HTR-8/SVneo (cell line): Measurements from ENCODE around the gene PRKAG2.
"Not testable (repeated sequence)": the region's sequence is repeated elsewhere in the genome, so short reads cannot be mapped to it uniquely, and the experiment has no call there.

ENCODE experiments used
- DNase-seq: peaks from one replicate; pipeline ENCODE4 v3.0.0; 2011; ENCODE audit warnings: low spot score, mixed read lengths; ENCODE audit not compliant: insufficient read length
- FAIRE-seq: peaks from 2 replicates; lab custom pipeline; 2011; peaks lifted over from hg19 to GRCh38; lab: Jason Lieb, UNC

The PRKAG2 gene

DNA sequence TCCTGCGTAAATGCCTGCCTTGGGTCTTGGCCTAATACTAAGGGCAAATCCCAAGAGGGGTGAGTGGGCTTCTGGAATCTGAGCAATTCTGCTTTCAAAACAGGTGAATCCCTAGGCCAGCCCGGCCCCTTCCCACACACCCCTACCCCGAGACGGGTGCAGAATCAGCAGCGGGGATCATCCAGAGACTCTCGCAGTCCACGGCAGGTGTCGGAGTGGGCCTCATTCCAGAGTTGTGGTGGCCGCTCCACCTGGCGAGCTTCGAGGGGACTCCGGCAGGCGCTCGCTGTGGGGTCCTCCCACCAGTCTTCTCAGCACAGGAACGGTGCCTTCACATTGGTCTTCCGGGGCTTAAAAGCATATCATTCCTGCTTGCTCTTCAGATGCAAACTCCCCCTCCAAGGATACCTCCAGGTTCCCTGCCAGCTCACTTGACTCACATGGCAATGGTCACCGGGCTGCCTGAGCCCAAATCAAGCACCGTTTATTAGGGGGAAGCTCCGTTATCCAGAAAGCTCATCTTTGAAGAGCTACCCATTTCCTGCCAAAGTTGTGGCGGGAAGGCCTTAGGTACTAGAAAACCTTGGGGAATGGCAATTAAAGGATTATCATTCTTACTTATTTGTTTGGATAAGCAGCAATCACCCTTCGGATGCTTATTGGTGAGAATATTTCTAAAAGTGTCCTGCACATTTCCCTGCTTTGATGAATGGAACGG lies 67.6 kb downstream of the PRKAG2 start:
- FAIRE-seq (no peak), DNase-seq (no peak)

DNA sequence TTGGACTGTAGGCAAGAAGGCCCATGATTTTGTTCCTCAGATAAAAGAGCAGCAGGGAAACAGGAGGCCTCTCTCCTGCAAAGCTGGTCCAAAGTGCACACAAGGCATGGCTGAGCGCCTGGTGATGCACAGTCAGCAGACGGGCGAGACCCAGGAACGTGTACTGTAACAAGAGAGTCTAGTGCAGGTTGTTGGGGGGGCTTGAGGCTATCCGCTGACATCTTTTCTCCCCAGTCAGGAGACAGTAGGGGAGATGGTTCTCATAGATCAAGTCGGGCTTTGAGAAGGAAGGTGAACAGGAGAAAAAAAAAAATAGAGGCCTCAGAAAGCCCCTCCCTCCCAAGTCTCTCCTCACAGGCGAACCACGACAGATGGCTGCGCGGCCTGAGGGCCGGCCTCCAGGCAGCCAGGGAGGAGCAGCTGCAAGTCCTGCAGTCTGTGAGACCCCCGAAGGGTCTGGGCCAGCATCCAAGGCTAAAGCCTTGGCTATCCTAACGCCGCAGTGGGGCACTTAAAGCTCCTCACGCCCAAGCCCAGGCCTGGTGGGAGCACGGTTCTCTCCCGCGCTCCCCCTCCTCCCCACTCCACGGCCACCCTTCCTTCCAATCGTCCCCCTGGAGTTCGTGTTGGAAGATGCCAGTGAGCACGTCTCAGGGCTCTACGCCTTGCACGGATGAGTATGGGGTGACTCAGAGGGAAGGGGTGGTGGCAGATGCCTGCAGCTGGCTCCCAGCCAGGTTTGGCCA lies 68.3 kb downstream of the PRKAG2 start:
- peak; percentile 13 for DNase-seq
- no peak for FAIRE-seq

DNA sequence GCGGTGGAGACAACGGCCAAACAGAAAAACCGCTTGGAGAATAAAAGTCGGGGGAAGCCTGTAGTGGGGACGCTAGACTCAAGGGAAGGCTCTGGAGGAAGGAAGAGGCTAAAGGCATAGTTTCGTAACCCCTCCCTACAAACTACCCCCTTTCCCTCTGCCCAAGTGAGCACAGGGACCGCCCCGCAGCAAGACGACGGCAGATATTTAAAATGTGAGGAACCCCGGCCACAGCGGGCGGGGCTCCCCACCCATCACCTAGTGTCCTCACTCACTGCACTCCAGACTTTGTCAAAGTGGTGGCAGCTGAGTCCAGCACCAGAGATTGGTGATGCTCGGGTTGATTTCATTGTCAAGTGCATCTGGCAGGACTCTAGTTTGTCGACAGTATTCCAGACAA lies 69.1 kb downstream of the PRKAG2 start:
- FAIRE-seq (no peak), DNase-seq (no peak)

- FAIRE-seq: no peak
- DNase-seq: no peak
Observed at GRCh38 chr7:151806952-151807775, 69.8 kb downstream of the PRKAG2 start.

DNA sequence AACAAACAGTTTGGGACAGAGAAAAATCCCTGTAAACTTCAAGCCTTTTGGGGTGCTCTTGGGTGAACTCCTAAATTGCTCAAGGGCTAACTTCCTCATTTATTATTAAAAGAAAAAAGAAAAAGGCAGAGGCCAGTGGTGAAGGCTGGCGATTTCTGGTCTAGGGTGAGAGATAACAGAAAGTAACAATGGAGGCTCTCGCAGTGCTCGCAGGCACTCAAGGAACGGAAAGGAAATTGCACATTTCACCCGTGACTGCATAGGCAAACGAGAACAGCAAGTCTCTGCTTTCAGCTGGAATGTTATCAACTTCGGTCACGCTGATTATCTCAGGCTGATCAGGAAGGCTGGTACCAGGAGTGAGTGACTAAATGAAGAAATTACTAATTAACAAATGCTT lies 70.7 kb downstream of the PRKAG2 start:
- FAIRE-seq (no peak), DNase-seq (no peak)

- FAIRE-seq: no peak
- no peak for DNase-seq
Observed at GRCh38 chr7:151805191-151805590, 71.7 kb downstream of the PRKAG2 start.

GRCh38 chr7:151804756-151805155 lies 72.2 kb downstream of the PRKAG2 start:
- DNase-seq (no peak), FAIRE-seq (no peak)

- FAIRE-seq (no peak), DNase-seq (no peak)
Observed at GRCh38 chr7:151803841-151804240, 73.1 kb downstream of the PRKAG2 start.

- no peak for FAIRE-seq
- no peak for DNase-seq
Observed at GRCh38 chr7:151802469-151802846, 74.5 kb downstream of the PRKAG2 start.

DNA sequence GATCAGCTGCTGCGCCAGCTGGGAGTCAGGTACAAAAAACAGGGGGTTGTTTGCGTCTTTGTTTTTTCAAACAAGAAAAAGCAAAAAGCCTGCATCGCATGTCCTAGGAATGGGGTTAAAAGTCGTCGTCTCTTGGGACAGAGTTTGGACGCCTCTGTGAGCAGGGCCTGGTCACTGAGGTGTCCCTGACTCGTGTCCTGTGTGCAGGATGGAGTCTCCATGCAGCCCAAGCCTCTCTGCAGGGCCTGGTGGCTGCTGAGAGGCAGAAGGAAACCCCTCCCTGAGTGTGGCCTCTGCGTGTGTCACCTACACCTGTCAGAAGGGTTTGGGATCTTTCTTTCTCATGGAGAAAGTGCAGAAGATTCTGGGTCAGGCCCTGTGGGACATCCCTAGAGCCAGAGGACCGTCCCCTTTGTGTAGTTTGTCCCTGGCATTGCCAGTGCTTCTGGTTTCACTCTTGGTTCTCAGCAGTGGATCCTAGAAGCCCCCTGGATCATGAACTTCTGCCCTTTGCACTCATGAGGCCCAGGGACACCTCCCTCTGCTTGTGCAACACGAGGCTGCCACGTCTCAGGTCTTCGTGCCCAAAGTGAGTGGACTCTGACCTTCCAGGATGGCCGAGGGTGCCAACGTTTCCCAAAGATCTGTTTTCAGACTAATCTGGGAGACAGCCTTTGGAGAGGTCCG lies 75.0 kb downstream of the PRKAG2 start:
- DNase-seq (no peak), FAIRE-seq (no peak)

- FAIRE-seq (no peak), DNase-seq (no peak)
Observed at GRCh38 chr7:151801291-151801690, 75.6 kb downstream of the PRKAG2 start.

GRCh38 chr7:151800861-151801260 lies 76.1 kb downstream of the PRKAG2 start:
- no peak for FAIRE-seq
- no peak for DNase-seq

GRCh38 chr7:151800391-151800790 lies 76.5 kb downstream of the PRKAG2 start:
- no peak for FAIRE-seq
- DNase-seq: no peak

DNA sequence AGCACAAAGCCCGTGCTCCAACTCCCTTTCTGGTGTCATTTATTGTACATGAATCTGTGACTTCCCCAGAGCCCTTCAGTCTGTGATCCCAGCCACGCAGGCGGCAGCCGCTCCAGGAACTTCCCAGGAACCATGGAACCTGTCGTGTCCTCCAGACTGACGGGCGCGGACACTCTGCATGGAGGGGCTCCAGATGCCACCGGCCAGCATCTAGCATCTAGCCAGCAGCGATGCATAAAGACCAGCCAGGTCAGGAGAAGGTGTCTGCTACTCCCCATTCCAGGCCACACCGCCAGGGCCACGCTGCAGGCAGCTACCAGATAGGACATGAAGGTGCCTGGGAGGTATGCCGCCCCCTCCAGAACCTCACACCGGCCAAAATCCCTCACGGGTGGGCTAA lies 77.4 kb downstream of the PRKAG2 start:
- FAIRE-seq: no peak
- DNase-seq: no peak

GRCh38 chr7:151798851-151799448 lies 78.0 kb downstream of the PRKAG2 start:
- DNase-seq (no peak), FAIRE-seq (no peak)

- DNase-seq: peak; percentile 29
- FAIRE-seq: not testable (repeated sequence)
Observed at GRCh38 chr7:151797667-151798307, 79.1 kb downstream of the PRKAG2 start.

- DNase-seq: no peak
- no peak for FAIRE-seq
Observed at GRCh38 chr7:151796871-151797537, 79.9 kb downstream of the PRKAG2 start.

- FAIRE-seq: no peak
Observed at GRCh38 chr7:151796091-151796870, 80.6 kb downstream of the PRKAG2 start.

More at GRCh38 chr7:151796091-151796870, 80.6 kb downstream of the PRKAG2 start:
- DNase-seq: no peak
